ENCODE data around the gene ZMYND15. TPM values are rescaled to one million over a fixed set of nuclear protein-coding genes. Genes with fewer than 3 reads are reported as not detected.

Gene ZMYND15
- total RNA-seq, 4 donors from 2014 or later, result 0.46 to 4.1 (median 1.9) TPM; not detected in 1

DNA sequence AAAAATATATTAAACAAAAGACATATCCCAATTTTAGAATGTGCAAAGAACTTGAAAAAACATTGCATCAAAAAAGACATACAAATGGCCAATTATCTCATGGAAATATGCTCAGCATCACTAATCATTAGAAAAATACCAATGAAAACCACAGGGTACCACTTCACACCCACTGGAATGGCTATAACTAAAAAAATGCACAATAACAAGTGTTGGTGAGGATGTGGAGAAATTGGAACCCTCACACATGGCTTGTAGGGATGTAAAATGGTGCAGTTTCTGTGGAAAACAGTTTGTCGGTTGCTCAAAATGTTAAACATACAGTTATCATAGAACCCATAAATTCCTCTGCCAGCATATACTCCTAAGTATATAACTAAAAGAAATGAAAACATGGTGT is 55.5 kb downstream of the ZMYND15 start:
- ATAC-seq (ENCODE audit: low FRiP score), result no peak
- no peak for DNase-seq (ENCODE audit: low spot score)
- TF ChIP-seq, protein P1, sequence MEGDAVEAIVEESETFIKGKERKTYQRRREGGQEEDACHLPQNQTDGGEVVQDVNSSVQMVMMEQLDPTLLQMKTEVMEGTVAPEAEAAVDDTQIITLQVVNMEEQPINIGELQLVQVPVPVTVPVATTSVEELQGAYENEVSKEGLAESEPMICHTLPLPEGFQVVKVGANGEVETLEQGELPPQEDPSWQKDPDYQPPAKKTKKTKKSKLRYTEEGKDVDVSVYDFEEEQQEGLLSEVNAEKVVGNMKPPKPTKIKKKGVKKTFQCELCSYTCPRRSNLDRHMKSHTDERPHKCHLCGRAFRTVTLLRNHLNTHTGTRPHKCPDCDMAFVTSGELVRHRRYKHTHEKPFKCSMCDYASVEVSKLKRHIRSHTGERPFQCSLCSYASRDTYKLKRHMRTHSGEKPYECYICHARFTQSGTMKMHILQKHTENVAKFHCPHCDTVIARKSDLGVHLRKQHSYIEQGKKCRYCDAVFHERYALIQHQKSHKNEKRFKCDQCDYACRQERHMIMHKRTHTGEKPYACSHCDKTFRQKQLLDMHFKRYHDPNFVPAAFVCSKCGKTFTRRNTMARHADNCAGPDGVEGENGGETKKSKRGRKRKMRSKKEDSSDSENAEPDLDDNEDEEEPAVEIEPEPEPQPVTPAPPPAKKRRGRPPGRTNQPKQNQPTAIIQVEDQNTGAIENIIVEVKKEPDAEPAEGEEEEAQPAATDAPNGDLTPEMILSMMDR (IDR thresholded peaks at IDR 0.05), result no peak

Other genes starting within 250 kb of the ZMYND15 start
- gene SPNS2, start 241.0 kb upstream of the ZMYND15 start, total RNA-seq, result 10 to 100 TPM in 3 of 4 donors, 1 to 10 TPM in 1; 6.0 to 46.0 (median 22.6) TPM
- gene MYBBP1A, start 184.4 kb upstream of the ZMYND15 start, total RNA-seq, result 100 to 1,000 TPM in 1 of 4 donors, 10 to 100 TPM in 3; 33.1 to 142 (median 39.1) TPM
- gene GGT6, start 179.3 kb upstream of the ZMYND15 start, total RNA-seq, result under 1 TPM in 1 of 4 donors, not detected in 3; 0.37 TPM
- 10 to 100 TPM in 2 of 4 donors, 1 to 10 TPM in 2; 2.8 to 14.2 (median 8.4) TPM for gene SMTNL2, start 155.3 kb upstream of the ZMYND15 start, total RNA-seq
- gene ALOX15, start 98.2 kb upstream of the ZMYND15 start, total RNA-seq, result 100 to 1,000 TPM in 2 of 4 donors, 10 to 100 TPM in 1, not detected in 1; 24.4 to 379 (median 119) TPM
- gene PELP1, start 35.7 kb upstream of the ZMYND15 start, total RNA-seq, result 10 to 100 TPM; 13.1 to 24.4 (median 15.0) TPM
- 100 to 1,000 TPM in 1 of 4 donors, 10 to 100 TPM in 3; 43.4 to 111 (median 78.6) TPM for gene ARRB2, start 29.2 kb upstream of the ZMYND15 start, total RNA-seq
- gene MED11, start 8.4 kb upstream of the ZMYND15 start, total RNA-seq, result 10 to 100 TPM; 21.6 to 27.5 (median 26.7) TPM
- 10 to 100 TPM; 16.6 to 92.1 (median 26.5) TPM for gene CXCL16, start 95 bp downstream of the ZMYND15 start, total RNA-seq
- gene TM4SF5, start 32.1 kb downstream of the ZMYND15 start, total RNA-seq, result not detected
- gene VMO1, start 46.5 kb downstream of the ZMYND15 start, total RNA-seq, result 10 to 100 TPM in 1 of 4 donors, 1 to 10 TPM in 3; 2.1 to 13.1 (median 8.4) TPM
- not detected for gene GLTPD2, start 49.1 kb downstream of the ZMYND15 start, total RNA-seq
- 100 to 1,000 TPM; 109 to 164 (median 150) TPM for gene PSMB6, start 56.3 kb downstream of the ZMYND15 start, total RNA-seq
- gene PLD2, start 67.3 kb downstream of the ZMYND15 start, total RNA-seq, result 10 to 100 TPM; 20.8 to 29.2 (median 24.3) TPM
- gene MINK1, start 93.5 kb downstream of the ZMYND15 start, total RNA-seq, result 10 to 100 TPM; 24.4 to 57.8 (median 31.9) TPM
- 1 to 10 TPM in 3 of 4 donors, under 1 TPM in 1; 0.63 to 8.4 (median 3.3) TPM for gene C17orf107, start 159.7 kb downstream of the ZMYND15 start, total RNA-seq
- gene CHRNE, start 163.3 kb downstream of the ZMYND15 start, total RNA-seq, result 1 to 10 TPM in 3 of 4 donors, under 1 TPM in 1; 0.50 to 3.6 (median 1.5) TPM
- gene GP1BA, start 192.4 kb downstream of the ZMYND15 start, total RNA-seq, result not detected
- gene SLC25A11, start 200.2 kb downstream of the ZMYND15 start, total RNA-seq, result 10 to 100 TPM; 38.9 to 74.2 (median 47.1) TPM
- gene RNF167, start 200.4 kb downstream of the ZMYND15 start, total RNA-seq, result 10 to 100 TPM; 24.5 to 34.4 (median 32.0) TPM
- gene PFN1, start 208.7 kb downstream of the ZMYND15 start, total RNA-seq, result 100 to 1,000 TPM; 444 to 699 (median 616) TPM
- gene ENO3, start 211.3 kb downstream of the ZMYND15 start, total RNA-seq, result 1 to 10 TPM; 2.8 to 5.3 (median 3.3) TPM
- gene SPAG7, start 228.0 kb downstream of the ZMYND15 start, total RNA-seq, result 10 to 100 TPM; 45.3 to 71.0 (median 47.5) TPM
- 10 to 100 TPM; 11.4 to 27.7 (median 21.4) TPM for gene CAMTA2, start 247.8 kb downstream of the ZMYND15 start, total RNA-seq

Measured in omental fat pad (tissue), 4 donors.